HepG2 (cell line): ENCODE data around the gene TMEM204. TPM values are rescaled to one million over a fixed set of nuclear protein-coding genes. Genes with fewer than 3 reads are reported as not detected.

Experiments used
- DMTF1 ChIP-seq: sonication (generic); formaldehyde crosslinking; IDR thresholded peaks from 2 replicates; pipeline ENCODE4 v1.4.0; 2020; ENCODE audit warnings: mild to moderate bottlenecking, missing genetic modification reagents
- JUND ChIP-seq: sonication (generic); formaldehyde crosslinking; IDR thresholded peaks from 2 replicates; pipeline ENCODE4 v1.8.0; 2022; ENCODE audit warnings: mild to moderate bottlenecking, missing genetic modification reagents
- MAX ChIP-seq: IDR thresholded peaks from 2 replicates; pipeline ENCODE4 v1.6.1; 2012; ENCODE audit warnings: inconsistent platforms
- NCOR1 ChIP-seq: fragments of 200-600 bp; sonication (generic); IDR thresholded peaks from 2 replicates; pipeline ENCODE4 v1.7.0; 2017; ENCODE audit warnings: antibody characterized with exemption, low read length, borderline replicate concordance
- NR1H2 ChIP-seq: sonication (generic); formaldehyde crosslinking; IDR thresholded peaks from 2 replicates; pipeline ENCODE4 v1.8.1; 2022; ENCODE audit warnings: low read depth, missing genetic modification reagents, borderline replicate concordance
- PHF5A ChIP-seq: IDR thresholded peaks from one replicate; pipeline ENCODE4 v1.6.1; 2018; ENCODE audit warnings: low read depth, missing genetic modification reagents; ENCODE audit not compliant: unreplicated experiment
- SP1 ChIP-seq, 2 experiments: fragments of 450-650 bp in 1 of 2; sonication (generic) in 1 of 2; formaldehyde crosslinking in 1 of 2; IDR thresholded peaks; 2 replicates each; pipeline versions ENCODE4 v1.4.0 to v1.6.1; 2016 to 2020; ENCODE audit warnings: missing genetic modification reagents in 1 of 2
- SRF ChIP-seq: IDR thresholded peaks from 2 replicates; pipeline ENCODE4 v1.6.1; 2011; ENCODE audit warnings: mild to moderate bottlenecking, low read depth, low read length, moderate library complexity
- TEAD3 ChIP-seq: optimal IDR thresholded peaks from 2 replicates; pipeline ENCODE3; 2016; ENCODE audit warnings: borderline replicate concordance
- ZNF570 ChIP-seq: sonication (generic); formaldehyde crosslinking; IDR thresholded peaks from 2 replicates; pipeline ENCODE4 v1.4.0; 2020; ENCODE audit warnings: mild to moderate bottlenecking, missing genetic modification reagents, borderline replicate concordance
- ZNF703 ChIP-seq: sonication (generic); formaldehyde crosslinking; IDR thresholded peaks from 2 replicates; pipeline ENCODE4 v1.5.1; 2020; ENCODE audit warnings: missing genetic modification reagents, mild to moderate bottlenecking, moderate library complexity, borderline replicate concordance
- ZNF770 ChIP-seq: sonication (generic); formaldehyde crosslinking; IDR thresholded peaks from 2 replicates; pipeline ENCODE4 v1.5.0; 2020; ENCODE audit warnings: mild to moderate bottlenecking, missing genetic modification reagents
- ZNF788 ChIP-seq: sonication (generic); formaldehyde crosslinking; IDR thresholded peaks from 2 replicates; pipeline ENCODE4 v1.5.0; 2020; ENCODE audit warnings: mild to moderate bottlenecking, missing genetic modification reagents, borderline replicate concordance
- polyA plus RNA-seq, 8 experiments: library from polyadenylated mRNA; depleted of rRNA in 3 of 8; stranded (reverse) in 7 of 8; unstranded in 1 of 8; fragments of >200 nt; fragmentation: Illumina TruSeq in 4 of 8; extraction: Trizol in 4 of 8; gene quantifications; 2 replicates each; pipeline versions ENCODE4 v1.2.1 to v1.2.3, GENCODE V29; 2011 to 2016; ENCODE audit warnings: low read depth in 4 of 8, missing spikeins in 1 of 8, mixed read lengths in 1 of 8; ENCODE audit not compliant: insufficient read depth in 1 of 8
- total RNA-seq, 5 experiments: library from RNA; depleted of rRNA; stranded (reverse); fragments of >200 nt; fragmentation: Illumina TruSeq; extraction: Trizol; gene quantifications; 2 replicates each; pipeline ENCODE4 v1.2.3, GENCODE V29; 2016; ENCODE audit warnings: low read depth in 1 of 5
- TF ChIP-seq, protein P1 (sequence below): sonication (generic); formaldehyde crosslinking; IDR thresholded peaks from 2 replicates; pipeline ENCODE4 v1.8.0; 2022; ENCODE audit warnings: mild to moderate bottlenecking, missing genetic modification reagents, moderate library complexity

The TMEM204 gene
- total and polyA plus RNA-seq, 2 of the 13 experiments (the other 11 are each of a cell fraction or from before 2014, with no cell fraction given) = not detected

- TF ChIP-seq DMTF1 = no peak
- peak; percentile 35; the same call in 1 of the 2 replicates for TF ChIP-seq ZNF788 (CRISPR knock-in tag)
- TF ChIP-seq ZNF770 (CRISPR knock-in tag) = peak; percentile 79
- TF ChIP-seq, protein P1, sequence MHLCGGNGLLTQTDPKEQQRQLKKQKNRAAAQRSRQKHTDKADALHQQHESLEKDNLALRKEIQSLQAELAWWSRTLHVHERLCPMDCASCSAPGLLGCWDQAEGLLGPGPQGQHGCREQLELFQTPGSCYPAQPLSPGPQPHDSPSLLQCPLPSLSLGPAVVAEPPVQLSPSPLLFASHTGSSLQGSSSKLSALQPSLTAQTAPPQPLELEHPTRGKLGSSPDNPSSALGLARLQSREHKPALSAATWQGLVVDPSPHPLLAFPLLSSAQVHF = no peak
- TF ChIP-seq TEAD3 (CRISPR knock-in tag) = no peak
- no peak for TF ChIP-seq ZNF703 (CRISPR knock-in tag)
- TF ChIP-seq NR1H2 (CRISPR knock-in tag) = no peak
- TF ChIP-seq NCOR1 = 0 out of 2 replicates have a peak, but pooled peaks have one; percentile 21
- TF ChIP-seq SRF = no peak
- TF ChIP-seq PHF5A (CRISPR knock-in tag) = peak; percentile 39
- TF ChIP-seq MAX = peak; percentile 93
- no peak for TF ChIP-seq SP1 (IDR thresholded peaks at IDR 0.05)
- peak; percentile 79 for TF ChIP-seq SP1 (CRISPR knock-in tag; IDR thresholded peaks at IDR 0.05)
- TF ChIP-seq ZNF570 (CRISPR knock-in tag) = no peak
- no peak for TF ChIP-seq JUND
These were observed 40.3 kb upstream of the TMEM204 start, which contains the start of gene TELO2 (continued) for GRCh38 chr16:1492923-1493745.
